Left cardiac atrium (tissue), 4 donors: ENCODE results near the gene PAX5. TPM values are rescaled to one million over a fixed set of nuclear protein-coding genes. Genes with fewer than 3 reads are reported as not detected.

Experiments used
- ATAC-seq, 2 donors: fragments of 200-7000 bp; cut with Tn5 transposase; one replicate each; pipeline ENCODE4 v1.9.1; 2020; ENCODE audit warnings: mild to moderate bottlenecking in 2 of 2, moderate library complexity in 2 of 2
- DNase-seq: peaks from one replicate; pipeline ENCODE4 v3.0.0-alpha.2; 2020
- intact Hi-C, 2 donors: fragments of 100-400 bp; cut with DNase I; formaldehyde crosslinking; loops; one replicate each; pipeline versions ENCODE4 v1.14.1 to v1.15.1; 2022 to 2023
- total RNA-seq, 2 donors: library from RNA; stranded (reverse); fragmentation: NEBNext Ultra II Directional; extraction: Animal tissue kit (Norgen Biotek cat#: 25700); gene quantifications; one replicate each; pipeline ENCODE4 v1.2.1, GENCODE V29; 2021
- donor health status: DM: no; HTN: yes; CAD: no.
- donor health status: DM: no; HTN: yes; CAD: no; lungs with severe emphysema.
- donor health status: DM: yes; HTN: yes; CAD: no.
- donor health status: Dilated cardiomyopathy.

The PAX5 gene
- total RNA-seq, 2 donors from 2014 or later = 0.09 to 0.10 TPM

- intact Hi-C loops = no loop called here
- DNase-seq = no peak
- ATAC-seq = no peak
Measured at GRCh38 chr9:36924757-36925432, 109.2 kb downstream of the PAX5 start.

- intact Hi-C loops = no loop called here
- DNase-seq (no peak), ATAC-seq (no peak)
Measured at GRCh38 chr9:36924071-36924470, 110.0 kb downstream of the PAX5 start.

- intact Hi-C loops = no loop called here
- ATAC-seq = no peak
- no peak for DNase-seq
Measured at GRCh38 chr9:36923025-36923625, 110.9 kb downstream of the PAX5 start.

GRCh38 chr9:36922548-36922947 is 111.5 kb downstream of the PAX5 start:
- ATAC-seq = no peak
- intact Hi-C loops = no loop called here
- DNase-seq = no peak

GRCh38 chr9:36914212-36914577 is 119.9 kb downstream of the PAX5 start:
- DNase-seq = no peak
- intact Hi-C loops = no loop called here
- ATAC-seq = no peak

GRCh38 chr9:36913393-36914211 is 120.5 kb downstream of the PAX5 start:
- no peak for ATAC-seq
- intact Hi-C loops = no loop called here

GRCh38 chr9:36912620-36913019 is 121.4 kb downstream of the PAX5 start:
- intact Hi-C loops = no loop called here
- DNase-seq = no peak
- ATAC-seq = no peak

More at GRCh38 chr9:36913393-36914211, 120.5 kb downstream of the PAX5 start:
- no peak for DNase-seq

- intact Hi-C loops = no loop called here
- DNase-seq (no peak), ATAC-seq (no peak)
Measured at GRCh38 chr9:36911601-36912412, 122.3 kb downstream of the PAX5 start.

- intact Hi-C loops = no loop called here
- ATAC-seq = no peak
- no peak for DNase-seq
Measured at GRCh38 chr9:36911037-36911436, 123.0 kb downstream of the PAX5 start.

- ATAC-seq (no peak), DNase-seq (no peak)
- intact Hi-C loops = no loop called here
Measured at GRCh38 chr9:36906492-36906891, 127.6 kb downstream of the PAX5 start.

- ATAC-seq (no peak), DNase-seq (no peak)
- intact Hi-C loops = no loop called here
Measured at GRCh38 chr9:36905101-36906066, 128.7 kb downstream of the PAX5 start.

GRCh38 chr9:36903541-36904435 is 130.3 kb downstream of the PAX5 start:
- peak in 1 of 2 donors; percentile 93 for ATAC-seq
- DNase-seq = peak; percentile 62
- intact Hi-C loops = no loop called here

GRCh38 chr9:36902861-36903524 is 131.1 kb downstream of the PAX5 start:
- DNase-seq (no peak), ATAC-seq (no peak)
- intact Hi-C loops = no loop called here

GRCh38 chr9:36902080-36902716 is 131.9 kb downstream of the PAX5 start:
- intact Hi-C loops = no loop called here
- no peak for DNase-seq
- no peak for ATAC-seq

- intact Hi-C loops = no loop called here
- ATAC-seq = no peak
- no peak for DNase-seq
Measured at GRCh38 chr9:36901528-36901927, 132.5 kb downstream of the PAX5 start.

- intact Hi-C loops = no loop called here
- DNase-seq (no peak), ATAC-seq (no peak)
Measured at GRCh38 chr9:36900856-36901220, 133.2 kb downstream of the PAX5 start.
